ENCODE data around the gene VSX1.

- no peak for TF ChIP-seq CTCF (conservative IDR thresholded peaks at IDR 0.05 in 1 of 2, IDR thresholded peaks at IDR 0.05 in 1 of 2; ENCODE audit: low read depth in 1 of 2, low read length in 2 of 2)
- no peak for TF ChIP-seq EZH2 (IDR thresholded peaks at IDR 0.05; ENCODE audit: low read length, missing control alignments)
Observed at GRCh38 chr20:25079171-25079570, 2.8 kb downstream of the VSX1 start.
